Neuronal stem cell (in vitro differentiated cells): ENCODE measurements around the gene INO80E.

Source experiments
- DNase-seq: peaks from one replicate; pipeline ENCODE4 v3.0.0-alpha.2; 2013; ENCODE audit warnings: low spot score
- H2AFZ ChIP-seq: one replicate; pipeline ENCODE4 v1.6.1; 2013; ENCODE audit warnings: mild to moderate bottlenecking, low read length, inconsistent platforms
- H2AK5ac ChIP-seq: 2 replicates; pipeline ENCODE4 v1.6.1; 2013; ENCODE audit warnings: low read depth, mild to moderate bottlenecking, inconsistent platforms, low read length, moderate library complexity, mixed read lengths
- H2BK120ac ChIP-seq: 2 replicates; pipeline ENCODE4 v1.6.1; 2013; ENCODE audit warnings: low read depth, mild to moderate bottlenecking, inconsistent platforms, low read length, moderate library complexity, mixed read lengths
- H2BK12ac ChIP-seq: one replicate; pipeline ENCODE4 v1.6.1; 2013; ENCODE audit warnings: low read length, inconsistent platforms
- H2BK15ac ChIP-seq: 2 replicates; pipeline ENCODE4 v1.6.1; 2013; ENCODE audit warnings: mild to moderate bottlenecking, low read length, inconsistent platforms, mixed read lengths
- H2BK5ac ChIP-seq: one replicate; pipeline ENCODE4 v1.6.1; 2013; ENCODE audit warnings: inconsistent platforms, mild to moderate bottlenecking, low read length, moderate library complexity
- H3K14ac ChIP-seq: one replicate; pipeline ENCODE4 v1.6.1; 2013; ENCODE audit warnings: low read length, inconsistent platforms
- H3K18ac ChIP-seq: 2 replicates; pipeline ENCODE4 v1.6.1; 2013; ENCODE audit warnings: low read length, inconsistent platforms
- H3K23ac ChIP-seq: 2 replicates; pipeline ENCODE4 v1.6.1; 2013; ENCODE audit warnings: low read depth, mild to moderate bottlenecking, mixed read lengths, low read length, inconsistent platforms; ENCODE audit not compliant: poor library complexity
- H3K27ac ChIP-seq: replicated peaks from 3 replicates; pipeline ENCODE4 v1.5.1; 2013; ENCODE audit warnings: low read length, inconsistent platforms
- H3K27me3 ChIP-seq, 3 experiments: 2 replicates each; pipeline ENCODE4 v1.6.1; 2013; ENCODE audit warnings: low read length in 3 of 3, mild to moderate bottlenecking in 2 of 3, inconsistent platforms in 1 of 3, low read depth in 1 of 3, mixed read lengths in 1 of 3, moderate library complexity in 1 of 3; ENCODE audit not compliant: control insufficient read depth in 3 of 3, insufficient read depth in 3 of 3
- H3K36me3 ChIP-seq, 2 donors: replicated peaks in 1 of 2; 2 replicates each; pipeline ENCODE4 v1.6.1; 2013; ENCODE audit warnings: low read length in 2 of 2; ENCODE audit not compliant: control insufficient read depth in 2 of 2, insufficient read depth in 2 of 2
- H3K4ac ChIP-seq: 2 replicates; pipeline ENCODE4 v1.6.1; 2013; ENCODE audit warnings: inconsistent platforms, mild to moderate bottlenecking, low read length, moderate library complexity
- H3K4me1 ChIP-seq, 2 donors: 1 replicate in 1 of 2; 2 replicates in 1 of 2; pipeline ENCODE4 v1.6.1; 2013; ENCODE audit warnings: low read length in 2 of 2, low read depth in 1 of 2; ENCODE audit not compliant: control insufficient read depth in 2 of 2, insufficient read depth in 1 of 2
- H3K4me2 ChIP-seq: one replicate; pipeline ENCODE4 v1.6.1; 2013; ENCODE audit warnings: mild to moderate bottlenecking, low read length, inconsistent platforms; ENCODE audit not compliant: insufficient read depth, poor library complexity, severe bottlenecking
- H3K4me3 ChIP-seq, 2 donors: 2 replicates each; pipeline ENCODE4 v1.5.1; 2013; ENCODE audit warnings: low read length in 2 of 2, mild to moderate bottlenecking in 2 of 2, inconsistent platforms in 1 of 2, moderate library complexity in 1 of 2
- H3K79me1 ChIP-seq: one replicate; pipeline ENCODE4 v1.6.1; 2013; ENCODE audit warnings: low read depth, mild to moderate bottlenecking, inconsistent platforms, low read length, moderate library complexity
- H3K9ac ChIP-seq: one replicate; pipeline ENCODE4 v1.6.1; 2013; ENCODE audit warnings: mild to moderate bottlenecking, low read depth, low read length, inconsistent platforms; ENCODE audit not compliant: poor library complexity
- H3K9me3 ChIP-seq, 2 donors: replicated peaks in 1 of 2; 2 replicates each; pipeline versions ENCODE3 to v1.6.1; 2013; ENCODE audit warnings: low read length in 2 of 2, mild to moderate bottlenecking in 2 of 2, inconsistent platforms in 1 of 2, low read depth in 1 of 2, mixed read lengths in 1 of 2, moderate library complexity in 1 of 2; ENCODE audit not compliant: control insufficient read depth in 2 of 2, insufficient read depth in 1 of 2
- H4K8ac ChIP-seq: one replicate; pipeline ENCODE4 v1.6.1; 2013; ENCODE audit warnings: low read depth, mild to moderate bottlenecking, inconsistent platforms, low read length, moderate library complexity
- H4K91ac ChIP-seq: one replicate; pipeline ENCODE4 v1.6.1; 2013; ENCODE audit warnings: low read length, low read depth, mild to moderate bottlenecking, inconsistent platforms; ENCODE audit not compliant: poor library complexity
- WGBS, 2 donors: extraction: QIAGEN DNeasy Blood & Tissue Kit; methylation state at CpG; one replicate each; pipeline ENCODE4 v1.1.7; 2013; ENCODE audit warnings: missing lambda C conversion rate in 2 of 2, mixed read lengths in 1 of 2; ENCODE audit not compliant: insufficient read length in 2 of 2, insufficient replicate concordance in 1 of 2; ENCODE audit errors: extremely low coverage in 2 of 2; 5-methylcytosine and 5-hydroxymethylcytosine counted together

INO80E gene

GRCh38 chr16:29961127-29961478 lies 34.9 kb upstream of the INO80E start:
- Histone ChIP-seq H3K4me1 (peaks cover 0 to 3% of the 10 kb centered on the region in 2 donors), H2BK5ac (no peak overlapping the region), H3K79me1 (no peaks in the 10 kb centered on the region), H4K8ac (no peak overlapping the region), H2AK5ac (no peak overlapping the region), H3K36me3 (peaks cover 1 to 12% of the 10 kb centered on the region in 2 donors), H2BK120ac (no peak overlapping the region), H3K9ac (peak overlapping the region; percentile 5), H3K9me3 (peaks cover 0 to 4% of the 10 kb centered on the region in 2 donors), H2AFZ (peak overlapping the region; percentile 90), H3K18ac (no peak overlapping the region), H4K91ac (no peak overlapping the region), H3K14ac (no peak overlapping the region), H3K27ac (no peak overlapping the region), H3K4ac (no peak overlapping the region), H2BK12ac (no peak overlapping the region), H3K4me3 (peak overlapping the region in 1 of 2 donors; percentile 62), H3K23ac (no peak overlapping the region), H2BK15ac (no peak overlapping the region), H3K4me2 (peak overlapping the region; percentile 66), H3K27me3 (no peaks in the 10 kb centered on the region)
- WGBS, 2 donors = no CpG with 5 or more reads among the region's 10 CpGs
- DNase-seq = no peak

- Histone ChIP-seq H4K8ac (no peak within 1 kb of the TSS), H2AK5ac (no peak within 1 kb of the TSS), H2BK12ac (no peak within 1 kb of the TSS), H2BK15ac (no peak within 1 kb of the TSS), H3K27me3 (no peaks in the 10 kb centered on the region), H3K9me3 (peaks cover 0 to 4% of the 10 kb centered on the region in 2 donors), H3K23ac (peak within 1 kb of the TSS; percentile 92), H3K4ac (no peak within 1 kb of the TSS), H3K18ac (peak within 1 kb of the TSS; percentile 88), H4K91ac (no peak within 1 kb of the TSS), H2BK120ac (no peak within 1 kb of the TSS), H3K4me1 (peaks cover 0 to 3% of the 10 kb centered on the region in 2 donors), H2BK5ac (no peak within 1 kb of the TSS), H3K14ac (no peak within 1 kb of the TSS), H3K4me3 (peak within 1 kb of the TSS; percentile 62 to 84), H2AFZ (peak within 1 kb of the TSS; percentile 90), H3K36me3 (peaks cover 1 to 12% of the 10 kb centered on the region in 2 donors), H3K9ac (peak within 1 kb of the TSS; percentile 5), H3K4me2 (peak within 1 kb of the TSS; percentile 66), H3K27ac (no peak within 1 kb of the TSS), H3K79me1 (no peaks in the 10 kb centered on the region)
- WGBS, 2 donors = no CpG with 5 or more reads among the region's 75 CpGs
- peak; percentile 93 for DNase-seq
These were observed 34.3 kb upstream of the INO80E start, which contains the start of gene TMEM219 for GRCh38 chr16:29961479-29962343. TSS of gene TMEM219 (plus strand) at chr16:29962079. CDS start at chr16:29963144, 1,065 bp downstream.

- no peak overlapping the region for H4K91ac ChIP-seq
- H2BK120ac ChIP-seq = no peak overlapping the region
- peak overlapping the region; percentile 90 for H2AFZ ChIP-seq
- WGBS, 2 donors = no CpG with 5 or more reads among the region's 18 CpGs
- no peak overlapping the region for H3K9ac ChIP-seq
- peaks cover 1 to 16% of the 10 kb centered on the region in 2 donors for H3K36me3 ChIP-seq
- H2BK5ac ChIP-seq = no peak overlapping the region
- peak overlapping the region; percentile 66 for H3K4me2 ChIP-seq
- no peak overlapping the region for H2BK12ac ChIP-seq
- peaks cover 0 to 3% of the 10 kb centered on the region in 2 donors for H3K4me1 ChIP-seq
- H3K27ac ChIP-seq = no peak overlapping the region
- H3K23ac ChIP-seq = peak overlapping the region; percentile 92
- no peak overlapping the region for H4K8ac ChIP-seq
- peak overlapping the region; percentile 62 to 73 for H3K4me3 ChIP-seq
- H3K27me3 ChIP-seq = no peaks in the 10 kb centered on the region
- peak overlapping the region; percentile 88 for H3K18ac ChIP-seq
- DNase-seq = no peak
- H2BK15ac ChIP-seq = no peak overlapping the region
- H3K9me3 ChIP-seq = peaks cover 0 to 4% of the 10 kb centered on the region in 2 donors
- H3K4ac ChIP-seq = no peak overlapping the region
- H3K79me1 ChIP-seq = no peaks in the 10 kb centered on the region
- no peak overlapping the region for H2AK5ac ChIP-seq
- H3K14ac ChIP-seq = no peak overlapping the region
These were observed 33.6 kb upstream of the INO80E start for GRCh38 chr16:29962344-29962994.
